ENCODE measurements around the gene PDE4D. TPM values are rescaled to one million over a fixed set of nuclear protein-coding genes. Genes with fewer than 3 reads are reported as not detected.

The PDE4D gene
- total and polyA plus RNA-seq, 2 donors: 21.2 to 30.3 TPM

DNA sequence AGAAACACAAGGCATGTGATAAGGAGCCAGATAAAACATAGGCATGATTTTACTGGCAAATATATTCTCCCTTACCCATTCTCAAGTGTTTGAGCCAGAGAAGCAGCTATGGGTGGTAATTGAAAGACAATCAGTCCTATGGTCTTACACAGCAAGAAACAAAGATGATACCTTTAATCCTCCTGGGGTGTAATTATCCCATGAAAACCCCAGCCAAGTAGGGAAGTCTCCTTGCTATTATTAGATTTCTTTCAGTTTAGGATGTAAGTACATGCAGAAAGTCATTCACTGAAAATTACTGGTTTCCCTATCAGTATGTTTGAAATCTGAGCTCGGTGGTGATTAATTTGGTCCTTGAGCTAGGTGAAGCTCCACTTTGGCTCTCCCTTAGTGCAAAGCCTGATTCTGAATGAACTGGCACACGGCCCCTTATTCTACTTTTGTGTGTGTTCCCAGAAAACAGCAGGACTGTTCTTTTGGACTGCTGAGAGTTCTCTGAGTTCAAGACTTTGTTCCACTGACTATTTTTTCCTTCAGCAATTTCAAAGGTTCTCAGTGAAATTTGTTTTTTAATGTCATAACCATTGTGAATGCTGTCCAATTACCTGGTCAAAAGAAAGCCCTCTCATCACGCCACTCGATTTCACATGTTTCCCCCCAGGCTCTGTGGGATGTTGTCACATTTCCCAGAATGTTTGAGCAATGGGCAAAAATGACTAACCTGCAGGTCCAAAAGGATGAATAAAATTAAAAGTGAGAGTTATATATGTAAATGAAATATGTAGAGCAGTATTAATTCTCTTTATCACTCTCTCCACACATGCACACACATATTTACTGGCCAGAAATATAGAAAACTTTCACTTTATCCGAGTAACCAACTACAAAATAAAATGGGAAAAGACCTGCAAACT is 967.6 kb downstream of the PDE4D start:
- no peak for DNase-seq (ENCODE audit: low read depth in 6 of 9, low spot score in 9 of 9)
- Histone ChIP-seq H3K36me3 (ENCODE audit: control insufficient read depth in 2 of 2, insufficient read depth in 2 of 2, low read length in 1 of 2) (no peaks in the 10 kb centered on the region), H3K4me1 (ENCODE audit: control insufficient read depth in 2 of 2, insufficient read depth in 2 of 2, low read length in 2 of 2) (no peaks in the 10 kb centered on the region), H3K9me3 (ENCODE audit: control insufficient read depth in 2 of 2, insufficient read depth in 1 of 2, low read length in 1 of 2) (no peaks in the 10 kb centered on the region), H3K4me3 (ENCODE audit: low read length in 2 of 2) (no peak overlapping the region), H3K27ac (ENCODE audit: low read depth in 1 of 2, low read length in 1 of 2) (no peak overlapping the region), H3K27me3 (ENCODE audit: control insufficient read depth in 2 of 2, insufficient read depth in 1 of 2, low read length in 1 of 2) (no peaks in the 10 kb centered on the region)
- 91% methylated on average over 5 of the region's 5 CpGs for WGBS

DNA sequence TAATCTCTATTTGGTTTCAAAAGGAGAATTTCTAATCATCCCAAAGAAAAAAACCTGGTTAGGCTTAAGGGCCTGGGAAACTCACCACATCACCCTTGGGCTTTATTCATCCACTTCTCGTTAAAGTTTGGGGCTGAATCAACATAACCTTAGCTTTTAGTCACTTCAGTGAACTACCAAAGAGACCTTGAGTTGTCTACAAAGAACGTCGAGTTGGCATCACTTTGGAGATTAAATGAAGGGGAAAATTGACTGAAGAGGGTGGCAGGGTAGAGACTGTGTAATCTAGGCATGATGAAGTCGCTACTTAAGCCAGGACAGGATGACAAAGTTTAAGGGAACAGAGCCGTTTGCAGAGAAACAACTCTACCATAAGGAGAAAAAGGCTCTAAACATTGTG is 969.2 kb downstream of the PDE4D start:
- no peak for DNase-seq (ENCODE audit: low read depth in 6 of 9, low spot score in 9 of 9)
- 94% methylated on average over 5 of the region's 5 CpGs for WGBS
- no peak overlapping the region for H3K27ac ChIP-seq (ENCODE audit: low read depth in 1 of 2, low read length in 1 of 2)

DNA sequence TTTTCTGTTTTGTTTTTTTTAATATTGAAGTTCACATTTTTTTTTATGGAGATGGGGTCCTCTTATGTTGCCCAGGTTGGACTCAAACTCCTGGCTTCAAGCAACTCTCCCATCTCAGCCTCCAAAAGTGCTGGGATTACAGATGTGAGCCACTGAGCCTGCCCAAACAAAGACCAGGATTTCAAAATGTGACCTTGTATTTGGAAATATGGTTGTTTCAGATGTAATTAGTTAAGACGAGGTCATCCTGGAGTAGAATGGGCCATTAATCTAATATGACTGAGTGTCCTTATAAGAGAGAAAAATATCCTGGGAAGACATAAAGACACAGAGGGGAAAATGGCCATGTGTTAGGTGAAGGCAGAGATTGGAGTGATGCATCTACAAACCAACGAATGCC is 970.2 kb downstream of the PDE4D start:
- 99% methylated on average over 2 of the region's 2 CpGs for WGBS
- no peak overlapping the region for H3K27ac ChIP-seq (ENCODE audit: low read depth in 1 of 2, low read length in 1 of 2)
- H3K4me1 ChIP-seq (ENCODE audit: control insufficient read depth in 2 of 2, insufficient read depth in 2 of 2, low read length in 2 of 2): no peaks in the 10 kb centered on the region
- H3K9me3 ChIP-seq (ENCODE audit: control insufficient read depth in 2 of 2, insufficient read depth in 1 of 2, low read length in 1 of 2): no peaks in the 10 kb centered on the region
- H3K36me3 ChIP-seq (ENCODE audit: control insufficient read depth in 2 of 2, insufficient read depth in 2 of 2, low read length in 1 of 2): no peaks in the 10 kb centered on the region
- no peak overlapping the region for H3K4me3 ChIP-seq (ENCODE audit: low read length in 2 of 2)
- H3K27me3 ChIP-seq (ENCODE audit: control insufficient read depth in 2 of 2, insufficient read depth in 1 of 2, low read length in 1 of 2): no peaks in the 10 kb centered on the region
- DNase-seq (ENCODE audit: low read depth in 6 of 9, low spot score in 9 of 9): no peak

More for the DNA sequence above, 969.2 kb downstream of the PDE4D start:
- H3K27me3 ChIP-seq (ENCODE audit: control insufficient read depth in 2 of 2, insufficient read depth in 1 of 2, low read length in 1 of 2): no peaks in the 10 kb centered on the region
- no peaks in the 10 kb centered on the region for H3K9me3 ChIP-seq (ENCODE audit: control insufficient read depth in 2 of 2, insufficient read depth in 1 of 2, low read length in 1 of 2)
- no peaks in the 10 kb centered on the region for H3K36me3 ChIP-seq (ENCODE audit: control insufficient read depth in 2 of 2, insufficient read depth in 2 of 2, low read length in 1 of 2)
- H3K4me3 ChIP-seq (ENCODE audit: low read length in 2 of 2): no peak overlapping the region
- no peaks in the 10 kb centered on the region for H3K4me1 ChIP-seq (ENCODE audit: control insufficient read depth in 2 of 2, insufficient read depth in 2 of 2, low read length in 2 of 2)

DNA sequence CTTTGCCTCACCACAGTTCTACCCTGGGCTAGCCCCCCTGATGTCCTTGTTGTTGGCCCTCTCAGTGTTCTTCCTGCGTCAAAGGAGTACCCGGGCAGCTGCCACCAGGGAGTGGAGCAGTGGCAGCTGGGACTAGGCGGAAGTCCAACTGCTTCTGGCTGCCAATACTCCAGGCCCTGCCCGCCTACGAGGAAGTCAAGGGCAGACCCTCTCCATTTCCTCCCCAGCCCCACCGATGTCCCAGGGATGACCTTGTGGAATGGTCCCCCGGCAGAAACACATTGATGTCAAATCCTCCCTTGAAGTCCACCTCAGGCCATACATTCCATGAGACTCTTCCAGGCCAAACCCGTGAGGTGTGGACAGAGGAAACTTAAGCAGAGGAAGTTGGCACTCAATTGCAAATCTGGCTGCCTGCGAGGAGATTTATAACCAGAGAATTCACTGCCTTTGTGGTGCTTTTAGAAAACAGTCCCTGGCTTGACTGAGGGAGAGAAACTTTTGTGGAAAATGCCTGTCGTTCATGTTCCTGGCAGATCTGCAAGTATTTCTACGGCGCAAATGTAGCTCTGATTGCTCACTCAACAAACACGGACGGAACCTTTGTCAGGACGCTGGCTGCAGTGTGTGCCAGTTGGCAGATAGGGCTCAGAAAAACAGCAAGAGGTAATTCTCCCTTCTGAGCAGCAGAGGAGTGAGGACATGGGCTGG is 970.9 kb downstream of the PDE4D start:
- no peak for DNase-seq (ENCODE audit: low read depth in 6 of 9, low spot score in 9 of 9)
- Histone ChIP-seq H3K36me3 (ENCODE audit: control insufficient read depth in 2 of 2, insufficient read depth in 2 of 2, low read length in 1 of 2) (no peaks in the 10 kb centered on the region), H3K27ac (ENCODE audit: low read depth in 1 of 2, low read length in 1 of 2) (no peak overlapping the region), H3K9me3 (ENCODE audit: control insufficient read depth in 2 of 2, insufficient read depth in 1 of 2, low read length in 1 of 2) (no peaks in the 10 kb centered on the region), H3K4me3 (ENCODE audit: low read length in 2 of 2) (no peak overlapping the region), H3K4me1 (ENCODE audit: control insufficient read depth in 2 of 2, insufficient read depth in 2 of 2, low read length in 2 of 2) (no peaks in the 10 kb centered on the region), H3K27me3 (ENCODE audit: control insufficient read depth in 2 of 2, insufficient read depth in 1 of 2, low read length in 1 of 2) (no peaks in the 10 kb centered on the region)
- WGBS: 79% methylated on average over 15 of the region's 15 CpGs

DNA sequence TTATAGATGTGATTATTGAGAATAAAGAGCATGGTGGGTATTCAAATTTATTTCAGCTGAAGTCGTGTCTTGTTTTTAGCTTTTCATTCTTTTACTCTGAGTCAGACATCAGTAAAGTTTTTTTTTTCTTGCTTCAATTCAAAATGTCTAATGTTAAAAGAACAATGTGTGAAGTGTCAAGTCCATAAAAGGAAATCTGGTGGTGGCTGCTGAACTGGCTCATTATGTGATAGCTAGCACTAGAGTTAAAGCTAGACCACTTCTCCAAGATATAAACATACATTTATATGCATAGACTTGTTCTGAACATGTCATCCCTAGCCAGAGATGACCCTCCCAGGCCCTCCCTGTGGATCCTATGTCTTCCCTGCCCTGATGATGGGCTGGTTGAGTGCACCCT is 972.4 kb downstream of the PDE4D start:
- H3K4me1 ChIP-seq (ENCODE audit: control insufficient read depth in 2 of 2, insufficient read depth in 2 of 2, low read length in 2 of 2): no peaks in the 10 kb centered on the region
- H3K36me3 ChIP-seq (ENCODE audit: control insufficient read depth in 2 of 2, insufficient read depth in 2 of 2, low read length in 1 of 2): no peaks in the 10 kb centered on the region
- no peak for DNase-seq (ENCODE audit: low read depth in 6 of 9, low spot score in 9 of 9)
- no peak overlapping the region for H3K4me3 ChIP-seq (ENCODE audit: low read length in 2 of 2)
- no peaks in the 10 kb centered on the region for H3K9me3 ChIP-seq (ENCODE audit: control insufficient read depth in 2 of 2, insufficient read depth in 1 of 2, low read length in 1 of 2)
- 93% methylated on average over 1 of the region's 1 CpG for WGBS
- H3K27me3 ChIP-seq (ENCODE audit: control insufficient read depth in 2 of 2, insufficient read depth in 1 of 2, low read length in 1 of 2): no peaks in the 10 kb centered on the region
- no peak overlapping the region for H3K27ac ChIP-seq (ENCODE audit: low read depth in 1 of 2, low read length in 1 of 2)

DNA sequence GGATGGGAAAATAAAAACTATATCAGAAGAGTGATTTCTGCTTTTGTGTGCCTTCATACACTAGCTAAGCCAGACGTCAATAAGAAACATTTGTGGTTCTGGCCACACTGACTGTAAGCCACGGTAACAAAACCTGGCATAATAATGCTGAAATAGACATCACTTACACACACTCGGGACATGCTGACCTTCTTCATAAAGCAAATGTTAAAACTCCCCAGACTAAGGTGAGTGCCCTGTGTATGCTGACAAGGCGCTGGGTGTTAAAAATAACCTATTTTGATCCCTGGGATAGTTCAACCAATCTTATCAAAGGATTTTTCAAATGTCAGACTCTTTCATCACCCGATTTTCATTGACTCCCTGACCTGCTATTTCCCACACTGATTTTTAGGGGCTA is 973.7 kb downstream of the PDE4D start:
- Histone ChIP-seq H3K36me3 (ENCODE audit: control insufficient read depth in 2 of 2, insufficient read depth in 2 of 2, low read length in 1 of 2) (no peaks in the 10 kb centered on the region), H3K9me3 (ENCODE audit: control insufficient read depth in 2 of 2, insufficient read depth in 1 of 2, low read length in 1 of 2) (no peaks in the 10 kb centered on the region), H3K27me3 (ENCODE audit: control insufficient read depth in 2 of 2, insufficient read depth in 1 of 2, low read length in 1 of 2) (no peaks in the 10 kb centered on the region), H3K4me3 (ENCODE audit: low read length in 2 of 2) (no peak overlapping the region), H3K4me1 (ENCODE audit: control insufficient read depth in 2 of 2, insufficient read depth in 2 of 2, low read length in 2 of 2) (no peaks in the 10 kb centered on the region), H3K27ac (ENCODE audit: low read depth in 1 of 2, low read length in 1 of 2) (no peak overlapping the region)
- DNase-seq (ENCODE audit: low read depth in 6 of 9, low spot score in 9 of 9): no peak
- WGBS: 91% methylated on average over 5 of the region's 5 CpGs
